ENCODE data around the gene PDZD2.

The PDZD2 gene

GRCh38 chr5:31638748-31639418 is at the start of gene PDZD2:
Gene PDZD2, plus strand, starts transcription at chr5:31639131.
- DNase-seq = peak; percentile 31 to 90 (median 75)

GRCh38 chr5:31593665-31594064 is 45.3 kb upstream of the PDZD2 start:
- DNase-seq = no peak

- no peak for DNase-seq
Observed at GRCh38 chr5:31596354-31596753, 42.6 kb upstream of the PDZD2 start.

- no peak for DNase-seq
Observed at GRCh38 chr5:31598640-31599611, 40.0 kb upstream of the PDZD2 start.

- DNase-seq = peak in 1 of 51 donors; percentile 18
Observed at GRCh38 chr5:31602305-31602704, 36.6 kb upstream of the PDZD2 start.

GRCh38 chr5:31604240-31604639 is 34.7 kb upstream of the PDZD2 start:
- no peak for DNase-seq

- no peak for DNase-seq
Observed at GRCh38 chr5:31604644-31605043, 34.3 kb upstream of the PDZD2 start.

- peak in 1 of 51 donors; percentile 22 for DNase-seq
Observed at GRCh38 chr5:31605920-31606319, 33.0 kb upstream of the PDZD2 start.

- DNase-seq = no peak
Observed at GRCh38 chr5:31607546-31607945, 31.4 kb upstream of the PDZD2 start.

GRCh38 chr5:31611002-31611401 is 27.9 kb upstream of the PDZD2 start:
- DNase-seq = no peak

- no peak for DNase-seq
Observed at GRCh38 chr5:31613651-31614050, 25.3 kb upstream of the PDZD2 start.

- no peak for DNase-seq
Observed at GRCh38 chr5:31614151-31615020, 24.5 kb upstream of the PDZD2 start.

GRCh38 chr5:31617867-31618266 is 21.1 kb upstream of the PDZD2 start:
- no peak for DNase-seq

GRCh38 chr5:31620026-31620425 is 18.9 kb upstream of the PDZD2 start:
- no peak for DNase-seq

GRCh38 chr5:31623249-31623648 is 15.7 kb upstream of the PDZD2 start:
- no peak for DNase-seq

- no peak for DNase-seq
Observed at GRCh38 chr5:31625394-31625793, 13.5 kb upstream of the PDZD2 start.

GRCh38 chr5:31626156-31626555 is 12.8 kb upstream of the PDZD2 start:
- no peak for DNase-seq

- DNase-seq = no peak
Observed at GRCh38 chr5:31626604-31627234, 12.2 kb upstream of the PDZD2 start.

- DNase-seq = no peak
Observed at GRCh38 chr5:31630931-31631330, 8.0 kb upstream of the PDZD2 start.

GRCh38 chr5:31632460-31632859 is 6.5 kb upstream of the PDZD2 start:
- no peak for DNase-seq

- DNase-seq = no peak
Observed at GRCh38 chr5:31635446-31635845, 3.5 kb upstream of the PDZD2 start.

Measured in hypothalamus (tissue), 51 donors.